ENCODE data around the gene SDK2.

- no peak for TF ChIP-seq CTCF (IDR thresholded peaks at IDR 0.05)
- TF ChIP-seq POLR2A (IDR thresholded peaks at IDR 0.05), result no peak
Measured at GRCh38 chr17:73342050-73342522, 302.2 kb downstream of the SDK2 start.

All from Peyer's patch (tissue), 4 donors.